K562 (cell line): ENCODE measurements around the gene AKT3. TPM values are rescaled to one million over a fixed set of nuclear protein-coding genes. Genes with fewer than 3 reads are reported as not detected.

Source experiments
- ATAC-seq: fragments of 200-7000 bp; cut with Tn5 transposase; 3 replicates; pipeline ENCODE4 v1.9.1; 2020; ENCODE audit warnings: moderate library complexity
- BruUV-seq: library from RNA; stranded (reverse); fragments of 400-500 nt; replicated peaks from 2 replicates; lab custom pipeline; 2021; lab: Mats Ljungman, UMichigan
- CTCF ChIA-PET: fragments of 300-600 bp; formaldehyde crosslinking; extraction: SDS; loops from one replicate; lab custom pipeline; 2021; ENCODE audit warnings: low intra/inter-chr PET ratio; lab: Yijun Ruan, JAX
- POLR2A ChIA-PET: fragments of 300-600, 350-650 bp; sonication (Branson Sonifier 250); formaldehyde crosslinking; extraction: SDS; loops from one replicate; lab custom pipeline; 2021; ENCODE audit warnings: antibody characterized with exemption, inconsistent platforms; lab: Yijun Ruan, JAX
- DNase-seq, 4 experiments: peaks; one replicate each; pipeline versions ENCODE4 v3.0.0 to v3.0.0-alpha.2; 2011 to 2018; ENCODE audit warnings: low spot score in 3 of 4, mixed read lengths in 3 of 4; ENCODE audit errors: extremely low read depth in 1 of 4
- FAIRE-seq: peaks from 2 replicates; lab custom pipeline; 2011; peaks lifted over from hg19 to GRCh38; lab: Jason Lieb, UNC
- H2AFZ ChIP-seq: 2 replicates; pipeline ENCODE4 v1.6.0; 2011; ENCODE audit warnings: low read depth, low read length, control low read depth, inconsistent platforms
- H3K27ac ChIP-seq: fragments of 200-600 bp; 3 replicates; pipeline ENCODE4 v1.8.0; 2011; ENCODE audit warnings: low read depth, mild to moderate bottlenecking, control low read depth, inconsistent platforms, low read length, moderate library complexity, mixed read lengths; ENCODE audit errors: extremely low read depth
- H3K27me3 ChIP-seq, 2 experiments: fragments of 300-600 bp in 1 of 2; 2 replicates in 1 of 2; 3 replicates in 1 of 2; pipeline versions ENCODE4 v1.6.0 to v1.8.0; 2011; ENCODE audit warnings: inconsistent platforms in 2 of 2, low read length in 2 of 2, mild to moderate bottlenecking in 1 of 2, mixed read lengths in 1 of 2, moderate library complexity in 1 of 2; ENCODE audit not compliant: control insufficient read depth in 2 of 2, insufficient read depth in 2 of 2
- H3K36me3 ChIP-seq: fragments of 300-600 bp; 3 replicates; pipeline ENCODE4 v1.8.0; 2011; ENCODE audit warnings: mild to moderate bottlenecking, low read length, inconsistent platforms; ENCODE audit not compliant: control insufficient read depth, insufficient read depth
- H3K4me1 ChIP-seq, 2 experiments: fragments of 200-600 bp in 1 of 2; replicated peaks in 1 of 2; 2 replicates in 1 of 2; 3 replicates in 1 of 2; pipeline versions ENCODE4 v1.5.1 to v1.8.0; 2011; ENCODE audit warnings: inconsistent platforms in 2 of 2, low read length in 2 of 2, mild to moderate bottlenecking in 1 of 2, mixed read lengths in 1 of 2, moderate library complexity in 1 of 2; ENCODE audit not compliant: control insufficient read depth in 2 of 2, insufficient read depth in 2 of 2
- H3K4me2 ChIP-seq: 2 replicates; pipeline ENCODE4 v1.6.1; 2011; ENCODE audit warnings: low read length, control low read depth, inconsistent platforms, mixed read lengths; ENCODE audit not compliant: insufficient read depth
- H3K4me3 ChIP-seq: fragments of 200-600 bp; sonication (generic), shearing (Covaris generic); 2 replicates; pipeline ENCODE4 v1.5.1; 2016; ENCODE audit warnings: control low read depth, inconsistent platforms
- H3K79me2 ChIP-seq: fragments of 200-600 bp; 3 replicates; pipeline ENCODE4 v1.8.0; 2011; ENCODE audit warnings: low read length, inconsistent platforms; ENCODE audit not compliant: control insufficient read depth, insufficient read depth
- H3K9ac ChIP-seq, 2 experiments: 2 replicates each; pipeline versions ENCODE4 v1.6.0 to v1.6.1; 2011; ENCODE audit warnings: low read depth in 2 of 2, low read length in 2 of 2, control low read depth in 1 of 2, inconsistent platforms in 1 of 2, mild to moderate bottlenecking in 1 of 2, mixed read lengths in 1 of 2; ENCODE audit not compliant: insufficient read depth in 1 of 2
- H3K9me1 ChIP-seq: one replicate; pipeline ENCODE4 v1.6.0; 2011; ENCODE audit warnings: inconsistent platforms, mild to moderate bottlenecking, low read length, moderate library complexity; ENCODE audit not compliant: control insufficient read depth, insufficient read depth
- H3K9me3 ChIP-seq: replicated peaks from 2 replicates; pipeline ENCODE4 v1.5.1; 2011; ENCODE audit warnings: low read depth, low read length, inconsistent platforms; ENCODE audit not compliant: control insufficient read depth, insufficient read depth
- H4K20me1 ChIP-seq: replicated peaks from 2 replicates; pipeline ENCODE4 v1.6.1; 2011; ENCODE audit warnings: low read length, inconsistent platforms, mixed read lengths; ENCODE audit not compliant: control insufficient read depth, insufficient read depth
- CLOCK ChIP-seq: fragments of 250-450 bp; sonication (Bioruptor Pico); IDR thresholded peaks from 2 replicates; pipeline ENCODE4 v1.4.0; 2020; ENCODE audit warnings: mild to moderate bottlenecking, moderate library complexity, borderline replicate concordance
- FOXA3 ChIP-seq, 2 experiments: fragments of 450-650 bp in 1 of 2; sonication (generic) in 1 of 2; formaldehyde crosslinking; IDR thresholded peaks in 1 of 2; conservative IDR thresholded peaks in 1 of 2; 2 replicates each; pipeline versions ENCODE4 v1.4.0 to v1.8.0; 2020 to 2022; ENCODE audit warnings: mild to moderate bottlenecking in 2 of 2, missing genetic modification reagents in 1 of 2
- FOXK1 ChIP-seq: sonication (generic); formaldehyde crosslinking; IDR thresholded peaks from 2 replicates; pipeline ENCODE4 v1.8.0; 2022; ENCODE audit warnings: missing genetic modification reagents, mild to moderate bottlenecking, borderline replicate concordance
- HMG20B ChIP-seq: fragments of 250-450 bp; sonication (Bioruptor Pico); IDR thresholded peaks from 2 replicates; pipeline ENCODE4 v1.5.0; 2021; ENCODE audit warnings: mild to moderate bottlenecking
- L3MBTL2 ChIP-seq: fragments of 450-650 bp; IDR thresholded peaks from 2 replicates; pipeline ENCODE4 v1.6.1; 2016; ENCODE audit warnings: mild to moderate bottlenecking, moderate library complexity
- MAFG ChIP-seq: fragments of 450-650 bp; conservative IDR thresholded peaks from 2 replicates; pipeline ENCODE4 v1.6.1; 2016; ENCODE audit warnings: missing genetic modification characterization, missing compliant biosample characterization
- MYBL2 ChIP-seq, 2 experiments: fragments of 450-650 bp in 1 of 2; sonication (generic) in 1 of 2; formaldehyde crosslinking in 1 of 2; IDR thresholded peaks; 2 replicates each; pipeline versions ENCODE4 v1.6.1 to v1.8.1; 2017 to 2022; ENCODE audit warnings: borderline replicate concordance in 1 of 2, inconsistent platforms in 1 of 2, low read depth in 1 of 2, mild to moderate bottlenecking in 1 of 2, missing genetic modification reagents in 1 of 2, moderate library complexity in 1 of 2
- POLR2B ChIP-seq: fragments of 450-650 bp; IDR thresholded peaks from 2 replicates; pipeline ENCODE4 v1.6.1; 2018; ENCODE audit warnings: low read depth; ENCODE audit not compliant: partially characterized antibody
- RBM25 ChIP-seq: fragments of 200-400 bp; formaldehyde crosslinking; IDR thresholded peaks from 2 replicates; pipeline ENCODE4 v1.6.1; 2018; ENCODE audit warnings: low read length, low read depth, moderate library complexity; ENCODE audit not compliant: severe bottlenecking
- TOE1 ChIP-seq, 2 experiments: fragments of 450-650 bp in 1 of 2; sonication (generic) in 1 of 2; formaldehyde crosslinking in 1 of 2; IDR thresholded peaks; 2 replicates each; pipeline versions ENCODE4 v1.7.1 to v1.8.0; 2016 to 2022; ENCODE audit warnings: borderline replicate concordance in 2 of 2, mild to moderate bottlenecking in 2 of 2, antibody characterized with exemption in 1 of 2, inconsistent platforms in 1 of 2, low read depth in 1 of 2, missing genetic modification reagents in 1 of 2, moderate library complexity in 1 of 2
- USF1 ChIP-seq: sonication (generic); formaldehyde crosslinking; IDR thresholded peaks from 2 replicates; pipeline ENCODE4 v1.9.0; 2022; ENCODE audit warnings: mild to moderate bottlenecking, missing genetic modification reagents
- ZEB2 ChIP-seq: fragments of 450-650 bp; IDR thresholded peaks from 2 replicates; pipeline ENCODE4 v1.6.1; 2016
- ZNF165 ChIP-seq: fragments of 250-450 bp; sonication (Bioruptor Pico); IDR thresholded peaks from 2 replicates; pipeline ENCODE4 v1.4.0; 2020; ENCODE audit warnings: borderline replicate concordance
- WGBS: fragments of 100-300 bp; shearing (Covaris generic); methylation state at CpG from one replicate; pipeline ENCODE4 v1.1.6; 2016; ENCODE audit warnings: low coverage, mixed read lengths; ENCODE audit not compliant: insufficient coverage; ENCODE audit errors: missing lambda C conversion rate; 5-methylcytosine and 5-hydroxymethylcytosine counted together
- in situ Hi-C: fragments of 300-500 bp; cut with MboI; formaldehyde crosslinking; loops from 4 replicates; pipeline ENCODE4 v1.15.0; 2018; ENCODE audit warnings: inconsistent platforms, mixed read lengths
- intact Hi-C: fragments of 100-400 bp; cut with micrococcal nuclease; formaldehyde crosslinking; loops from 2 replicates; pipeline ENCODE4 v1.14.2; 2022
- polyA plus RNA-seq, 8 experiments: library from polyadenylated mRNA; depleted of rRNA in 4 of 8; stranded (reverse) in 5 of 8; unstranded in 3 of 8; fragments of >200 nt; fragmentation: Nextera tagmentation in 2 of 8; fragmentation: Illumina TruSeq in 1 of 8; extraction: Ambion mirVana in 2 of 8; extraction: Trizol in 1 of 8; gene quantifications; 2 replicates each; pipeline versions ENCODE4 v1.2.1 to v1.2.3, GENCODE V29; 2011 to 2014; ENCODE audit warnings: inconsistent platforms in 1 of 8, missing spikeins in 1 of 8
- total RNA-seq, 7 experiments: library from RNA; depleted of rRNA in 6 of 7; stranded (reverse); fragments of >200 nt in 6 of 7; fragmentation: Illumina TruSeq in 2 of 7; extraction: Trizol in 2 of 7; gene quantifications; 2 replicates each; pipeline versions ENCODE4 v1.2.1 to v1.2.3, GENCODE V29; 2011 to 2021; ENCODE audit warnings: low replicate concordance in 1 of 7

The AKT3 gene
- total and polyA plus RNA-seq, 9 of the 15 experiments (the other 6 are each of a cell fraction or from before 2014, with no cell fraction given): 0.04 to 0.54 (median 0.18) TPM; not detected in 1

GRCh38 chr1:243686159-243686558 lies 163.9 kb downstream of the AKT3 start:
- Histone ChIP-seq H3K27ac (no peak overlapping the region), H3K27me3 (no peaks in the 10 kb centered on the region), H3K9me1 (no peaks in the 10 kb centered on the region), H3K4me2 (no peak overlapping the region), H3K9me3 (no peaks in the 10 kb centered on the region; the same call in 1 of the 2 replicates), H3K36me3 (no peaks in the 10 kb centered on the region), H2AFZ (no peak overlapping the region), H3K4me3 (no peak overlapping the region), H4K20me1 (no peaks in the 10 kb centered on the region), H3K4me1 (no peaks in the 10 kb centered on the region), H3K9ac (no peak overlapping the region), H3K79me2 (no peaks in the 10 kb centered on the region)
- in situ Hi-C loops (no loop called here), intact Hi-C loops (no loop called here)
- no TSS peak for BruUV-seq
- no peak for DNase-seq
- no peak for ATAC-seq
- ChIA-PET CTCF (no interaction called here), POLR2A (no interaction called here)
- 8% methylated on average over 1 of the region's 1 CpG for WGBS
- TF ChIP-seq ZEB2: no peak
- no peak for TF ChIP-seq L3MBTL2
- TF ChIP-seq TOE1 (IDR thresholded peaks at IDR 0.05; ENCODE audit: borderline replicate concordance): no peak
- no peak for TF ChIP-seq TOE1 (CRISPR knock-in tag; IDR thresholded peaks at IDR 0.05; ENCODE audit: borderline replicate concordance, low read depth)
- TF ChIP-seq POLR2B: no peak
- FAIRE-seq: no peak

- DNase-seq (no peak), ATAC-seq (no peak), FAIRE-seq (no peak)
- no peaks in the 10 kb centered on the region for H3K79me2 ChIP-seq
- H3K9me3 ChIP-seq: no peaks in the 10 kb centered on the region
- no peaks in the 10 kb centered on the region for H3K36me3 ChIP-seq
- no peak overlapping the region for H3K27ac ChIP-seq
- intact Hi-C loops: no loop called here
- POLR2A ChIA-PET: no interaction called here
- in situ Hi-C loops: no loop called here
- H3K9me1 ChIP-seq: no peaks in the 10 kb centered on the region
- H3K4me3 ChIP-seq: no peak overlapping the region
- no peaks in the 10 kb centered on the region for H3K27me3 ChIP-seq
- H2AFZ ChIP-seq: no peak overlapping the region
- no peak overlapping the region for H3K4me2 ChIP-seq
- no peaks in the 10 kb centered on the region for H4K20me1 ChIP-seq
- BruUV-seq: no TSS peak
- CTCF ChIA-PET: no interaction called here
- no peak overlapping the region for H3K9ac ChIP-seq
- no peaks in the 10 kb centered on the region for H3K4me1 ChIP-seq
- TF ChIP-seq USF1 (CRISPR knock-in tag) (no peak), MYBL2 (IDR thresholded peaks at IDR 0.05; ENCODE audit: low read depth) (no peak), MYBL2 (CRISPR knock-in tag; IDR thresholded peaks at IDR 0.05; ENCODE audit: borderline replicate concordance) (no peak), CLOCK (no peak), HMG20B (CRISPR knock-in tag) (no peak), FOXK1 (CRISPR knock-in tag) (no peak), FOXA3 (CRISPR knock-in tag; conservative IDR thresholded peaks at IDR 0.05 in 1 of 2, IDR thresholded peaks at IDR 0.05 in 1 of 2) (no peak), RBM25 (no peak), ZNF165 (CRISPR knock-in tag) (no peak), MAFG (tag) (no peak)
These were observed 169.2 kb downstream of the AKT3 start for GRCh38 chr1:243680860-243681259.
